Mucosa of descending colon (tissue), 3 donors: ENCODE results near the gene PIGO. TPM values are rescaled to one million over a fixed set of nuclear protein-coding genes. Genes with fewer than 3 reads are reported as not detected.

Source experiments
- ATAC-seq: fragments of 200-7000 bp; cut with Tn5 transposase; one replicate; pipeline ENCODE4 v1.9.1; 2020; ENCODE audit warnings: mild to moderate bottlenecking, moderate library complexity
- DNase-seq, 3 donors: peaks; one replicate each; pipeline ENCODE4 v3.0.0-alpha.2; 2020
- H3K36me3 ChIP-seq: fragments of 200-600 bp; one replicate; pipeline ENCODE4 v1.8.0; 2021; ENCODE audit warnings: low read depth, mild to moderate bottlenecking
- H3K4me1 ChIP-seq: fragments of 200-600 bp; one replicate; pipeline ENCODE4 v1.8.0; 2021; ENCODE audit warnings: low read depth, mild to moderate bottlenecking
- H3K4me3 ChIP-seq: fragments of 200-600 bp; one replicate; pipeline ENCODE4 v1.8.0; 2021; ENCODE audit warnings: mild to moderate bottlenecking
- H3K9me3 ChIP-seq: fragments of 200-600 bp; one replicate; pipeline ENCODE4 v1.8.0; 2021; ENCODE audit warnings: mild to moderate bottlenecking
- intact Hi-C, 2 donors: fragments of 100-400 bp; cut with DNase I in 1 of 2; cut with micrococcal nuclease in 1 of 2; formaldehyde crosslinking; loops; one replicate each; pipeline versions ENCODE4 v1.11.0 to v1.11.1; 2022; cut with DNase I, micrococcal nuclease
- total RNA-seq, 3 donors: library from RNA; stranded (reverse); fragmentation: NEBNext Ultra II Directional in 2 of 3; extraction: Animal tissue kit (Norgen Biotek cat#: 25700) in 2 of 3; gene quantifications; one replicate each; pipeline versions ENCODE4 v1.2.1 to v1.2.4, GENCODE V29; 2021 to 2023
- TF ChIP-seq, protein P1 (sequence below): fragments of 200-600 bp; IDR thresholded peaks from one replicate; pipeline ENCODE4 v1.8.0; 2022; ENCODE audit warnings: antibody characterized with exemption, mild to moderate bottlenecking
- donor health status: DM: no; HTN: no; CAD: no; lungs with moderate emphysema.
- donor health status: DM: no; HTN: no; CAD: no.
- donor health status: DM: no; HTN: yes; CAD: no.

PIGO gene
- total RNA-seq, 3 donors from 2014 or later = 22.3 to 35.8 (median 32.9) TPM

DNA sequence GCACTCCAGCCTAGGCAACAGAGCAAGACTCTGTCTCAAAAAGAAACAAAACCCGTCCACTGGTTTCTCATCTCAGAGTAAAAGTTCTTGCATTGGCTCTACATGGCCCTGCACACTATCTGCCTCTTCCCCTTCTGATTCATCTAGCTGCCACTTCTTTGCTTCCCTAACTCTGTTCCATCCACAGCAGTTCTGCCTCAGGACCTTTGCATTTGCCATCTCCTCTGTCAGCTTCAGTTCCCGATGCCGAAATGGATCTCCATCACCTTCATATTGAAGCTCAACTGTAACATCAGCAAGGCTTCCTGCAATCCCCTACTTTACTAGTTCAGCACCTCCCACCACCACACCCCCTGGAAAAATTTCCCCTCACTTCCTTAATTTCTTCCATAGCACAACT is 1.2 kb upstream of the PIGO start:
- TF ChIP-seq, protein P1, sequence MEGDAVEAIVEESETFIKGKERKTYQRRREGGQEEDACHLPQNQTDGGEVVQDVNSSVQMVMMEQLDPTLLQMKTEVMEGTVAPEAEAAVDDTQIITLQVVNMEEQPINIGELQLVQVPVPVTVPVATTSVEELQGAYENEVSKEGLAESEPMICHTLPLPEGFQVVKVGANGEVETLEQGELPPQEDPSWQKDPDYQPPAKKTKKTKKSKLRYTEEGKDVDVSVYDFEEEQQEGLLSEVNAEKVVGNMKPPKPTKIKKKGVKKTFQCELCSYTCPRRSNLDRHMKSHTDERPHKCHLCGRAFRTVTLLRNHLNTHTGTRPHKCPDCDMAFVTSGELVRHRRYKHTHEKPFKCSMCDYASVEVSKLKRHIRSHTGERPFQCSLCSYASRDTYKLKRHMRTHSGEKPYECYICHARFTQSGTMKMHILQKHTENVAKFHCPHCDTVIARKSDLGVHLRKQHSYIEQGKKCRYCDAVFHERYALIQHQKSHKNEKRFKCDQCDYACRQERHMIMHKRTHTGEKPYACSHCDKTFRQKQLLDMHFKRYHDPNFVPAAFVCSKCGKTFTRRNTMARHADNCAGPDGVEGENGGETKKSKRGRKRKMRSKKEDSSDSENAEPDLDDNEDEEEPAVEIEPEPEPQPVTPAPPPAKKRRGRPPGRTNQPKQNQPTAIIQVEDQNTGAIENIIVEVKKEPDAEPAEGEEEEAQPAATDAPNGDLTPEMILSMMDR = no peak
- ATAC-seq (no peak), DNase-seq (no peak)
- intact Hi-C loops = no loop called here
- no peaks in the 10 kb centered on the region for H3K9me3 ChIP-seq
- no peak overlapping the region for H3K4me3 ChIP-seq
- H3K4me1 ChIP-seq = peaks cover 15% of the 10 kb centered on the region
- H3K36me3 ChIP-seq = no peaks in the 10 kb centered on the region

DNA sequence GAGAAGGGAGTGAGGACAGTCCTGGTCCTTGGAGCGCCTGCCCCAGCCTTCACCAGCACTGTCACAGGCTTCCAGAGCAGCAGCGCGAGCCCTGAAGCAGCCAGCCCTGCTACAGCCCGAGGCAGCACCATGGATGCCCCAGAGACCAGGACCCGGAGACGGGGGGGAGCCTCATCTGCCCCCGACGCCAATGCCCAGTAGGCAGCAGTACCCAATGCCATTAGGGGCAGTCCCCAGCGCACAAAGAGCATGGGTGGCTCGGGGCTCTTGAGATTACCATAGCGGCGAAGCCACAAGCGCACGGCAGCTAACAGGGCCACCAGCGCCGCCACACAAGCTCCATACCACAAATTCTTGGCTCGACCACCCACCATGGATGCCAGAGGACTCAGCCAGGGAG is 4.9 kb downstream of the PIGO start:
- ATAC-seq = no peak
- no peak for DNase-seq
- Histone ChIP-seq H3K9me3 (no peaks in the 10 kb centered on the region), H3K36me3 (peaks cover 9% of the 10 kb centered on the region), H3K4me1 (peaks cover 6% of the 10 kb centered on the region), H3K4me3 (no peak overlapping the region)
- intact Hi-C loops = no loop called here
- TF ChIP-seq, protein P1 = no peak

DNA sequence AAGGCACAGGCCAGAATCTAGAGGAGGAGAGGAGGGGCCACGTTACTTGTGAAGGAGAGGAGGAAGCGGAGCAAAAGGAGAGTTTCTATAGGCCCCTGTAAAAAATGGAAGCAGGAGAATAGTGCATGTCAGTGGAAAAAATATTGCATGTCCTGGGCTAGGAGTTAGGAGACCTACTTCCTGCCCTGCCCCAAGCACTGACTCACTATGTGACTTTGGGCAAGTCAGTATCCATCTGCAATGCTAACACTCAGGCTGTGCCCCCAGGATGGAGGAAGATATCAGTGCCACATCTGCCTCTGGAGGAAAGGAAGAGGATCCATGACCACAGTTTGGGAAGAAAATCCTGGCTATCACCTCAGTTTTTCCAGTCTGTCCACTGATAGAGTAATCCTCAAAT is 7.0 kb downstream of the PIGO start:
- no peak for DNase-seq
- no peaks in the 10 kb centered on the region for H3K9me3 ChIP-seq
- ATAC-seq = no peak
- TF ChIP-seq, protein P1 = no peak
- no peaks in the 10 kb centered on the region for H3K4me1 ChIP-seq
- intact Hi-C loops = no loop called here
- H3K36me3 ChIP-seq = peaks cover 9% of the 10 kb centered on the region
- H3K4me3 ChIP-seq = no peak overlapping the region

DNA sequence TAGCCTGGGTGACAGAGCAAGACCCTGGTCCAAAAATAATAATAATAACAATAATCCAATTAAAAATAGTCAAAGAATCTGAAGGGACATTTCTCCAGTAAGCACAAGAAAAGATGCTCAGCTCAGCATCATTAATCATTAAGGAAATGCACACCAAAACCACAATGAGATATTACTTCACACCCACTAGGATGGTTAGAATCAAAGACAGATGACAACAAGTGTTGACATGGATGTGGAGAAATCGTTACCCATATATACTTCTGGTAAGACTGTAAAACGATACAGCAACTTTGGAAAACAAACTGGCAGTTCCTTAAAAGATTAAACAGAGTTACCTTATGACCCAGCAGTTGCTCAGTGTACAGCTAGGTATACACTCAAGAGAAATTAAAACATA is 11.3 kb downstream of the PIGO start:
- H3K4me3 ChIP-seq = no peak overlapping the region
- peaks cover 9% of the 10 kb centered on the region for H3K36me3 ChIP-seq
- no peaks in the 10 kb centered on the region for H3K9me3 ChIP-seq
- ATAC-seq (no peak), DNase-seq (no peak)
- intact Hi-C loops = no loop called here
- H3K4me1 ChIP-seq = no peaks in the 10 kb centered on the region
- TF ChIP-seq, protein P1 = no peak

DNA sequence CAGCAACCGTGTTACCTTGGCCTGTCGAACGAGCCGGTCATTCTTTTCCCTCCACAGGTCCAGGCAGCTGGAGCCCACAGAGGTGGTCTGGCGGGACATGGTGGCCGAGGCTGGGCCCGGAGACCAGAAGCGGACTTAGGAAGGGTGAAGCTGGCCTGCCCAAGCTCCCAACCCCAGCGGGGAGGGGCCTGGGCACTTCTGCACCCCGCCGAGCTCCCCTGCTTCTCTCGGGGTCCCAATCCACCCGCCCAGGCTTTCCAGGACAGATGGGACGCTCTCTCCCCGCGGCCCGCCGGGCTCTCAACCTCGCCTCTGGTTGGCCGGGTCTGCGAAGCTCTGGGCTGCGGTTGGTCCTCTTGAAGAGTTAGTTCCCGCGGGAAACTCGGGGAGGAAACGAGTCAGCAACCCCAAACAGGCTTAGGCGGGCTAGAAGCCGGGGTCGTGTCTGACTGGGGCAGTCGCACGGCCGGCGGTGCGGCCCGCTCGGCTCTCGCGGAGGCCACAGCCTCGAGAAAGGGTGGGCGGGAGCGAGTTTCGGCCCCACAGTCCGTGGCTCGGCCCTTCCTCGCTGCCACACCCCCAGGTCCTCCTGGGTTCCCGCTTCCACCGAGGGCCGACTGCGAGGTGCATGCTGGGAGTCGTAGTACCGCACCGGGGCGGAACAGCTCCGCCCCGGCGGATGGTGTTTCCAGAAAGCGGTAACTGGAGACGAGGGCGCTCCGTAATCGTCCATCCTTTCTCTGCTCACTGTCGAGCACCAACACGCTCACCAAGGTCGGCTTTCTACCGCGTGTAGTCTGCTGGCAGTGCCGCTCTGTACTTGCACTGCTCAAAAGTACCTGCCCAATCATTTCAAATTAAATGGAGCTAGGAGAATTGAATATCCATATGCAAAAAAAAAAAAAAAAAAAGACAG is 16.7 kb downstream of the PIGO start, which contains the start of gene FANCG:
Gene FANCG, minus strand, starts transcription at position 517 of the 916 bp plus-strand sequence. Its CDS starts 418 bp downstream, at position 99.
- intact Hi-C loops = no loop called here
- peak; percentile 98 for ATAC-seq

More for the DNA sequence above, 16.7 kb downstream of the PIGO start, which contains the start of gene FANCG:
- peaks cover 10% of the 10 kb centered on the region for H3K4me1 ChIP-seq
- H3K4me3 ChIP-seq = peak within 1 kb of the TSS; percentile 40
- no peaks in the 10 kb centered on the region for H3K9me3 ChIP-seq
- H3K36me3 ChIP-seq = no peaks in the 10 kb centered on the region
- TF ChIP-seq, protein P1 = no peak
- DNase-seq = peak; percentile 92 to 94 (median 93)
